ENCODE results near the gene ZIC5. TPM values are rescaled to one million over a fixed set of nuclear protein-coding genes. Genes with fewer than 3 reads are reported as not detected.

ZIC5 gene
- total RNA-seq, 1 donor from 2014 or later: not detected

DNA sequence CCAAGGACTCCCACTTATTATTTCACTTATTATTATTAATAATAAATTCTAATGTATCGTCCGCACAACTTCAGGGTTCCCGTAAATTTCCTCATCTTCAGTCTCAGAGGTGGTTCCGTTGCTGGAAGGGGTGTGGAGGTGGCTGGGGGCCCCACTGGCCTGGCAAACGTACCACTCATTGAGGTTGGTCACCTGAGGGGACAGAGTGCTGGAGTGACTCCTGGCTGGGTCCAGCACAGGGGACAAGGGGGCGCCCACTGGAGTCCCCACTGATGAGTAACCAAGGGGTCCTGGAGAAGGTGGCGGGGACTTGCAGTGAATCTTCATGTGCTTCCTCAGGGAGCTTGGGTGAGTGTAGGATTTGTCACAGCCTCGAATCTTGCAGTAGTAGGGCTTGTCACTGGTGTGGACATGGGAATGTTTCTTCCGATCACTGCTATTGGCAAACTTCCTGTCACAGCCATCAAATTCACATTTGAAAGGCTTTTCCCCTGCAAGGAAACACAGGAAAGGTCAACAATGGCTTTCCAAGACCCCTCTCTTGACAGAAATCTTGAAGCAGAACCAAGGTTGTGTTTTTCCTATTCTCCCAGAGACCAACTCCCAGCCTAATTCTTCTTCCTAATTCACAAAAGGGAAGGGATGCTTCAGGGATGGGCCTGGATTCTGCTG is 6.1 kb downstream of the ZIC5 start:
- Histone ChIP-seq H3K4me3 (ENCODE audit: low read depth, low read length) (no peak overlapping the region), H3K36me3 (ENCODE audit: control insufficient read depth, insufficient read depth, low read length) (no peaks in the 10 kb centered on the region), H3K27me3 (ENCODE audit: control insufficient read depth, insufficient read depth, low read length) (peaks cover 67% of the 10 kb centered on the region)
- DNase-seq (ENCODE audit: low read depth): no peak
- TF ChIP-seq, protein P1, sequence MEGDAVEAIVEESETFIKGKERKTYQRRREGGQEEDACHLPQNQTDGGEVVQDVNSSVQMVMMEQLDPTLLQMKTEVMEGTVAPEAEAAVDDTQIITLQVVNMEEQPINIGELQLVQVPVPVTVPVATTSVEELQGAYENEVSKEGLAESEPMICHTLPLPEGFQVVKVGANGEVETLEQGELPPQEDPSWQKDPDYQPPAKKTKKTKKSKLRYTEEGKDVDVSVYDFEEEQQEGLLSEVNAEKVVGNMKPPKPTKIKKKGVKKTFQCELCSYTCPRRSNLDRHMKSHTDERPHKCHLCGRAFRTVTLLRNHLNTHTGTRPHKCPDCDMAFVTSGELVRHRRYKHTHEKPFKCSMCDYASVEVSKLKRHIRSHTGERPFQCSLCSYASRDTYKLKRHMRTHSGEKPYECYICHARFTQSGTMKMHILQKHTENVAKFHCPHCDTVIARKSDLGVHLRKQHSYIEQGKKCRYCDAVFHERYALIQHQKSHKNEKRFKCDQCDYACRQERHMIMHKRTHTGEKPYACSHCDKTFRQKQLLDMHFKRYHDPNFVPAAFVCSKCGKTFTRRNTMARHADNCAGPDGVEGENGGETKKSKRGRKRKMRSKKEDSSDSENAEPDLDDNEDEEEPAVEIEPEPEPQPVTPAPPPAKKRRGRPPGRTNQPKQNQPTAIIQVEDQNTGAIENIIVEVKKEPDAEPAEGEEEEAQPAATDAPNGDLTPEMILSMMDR (IDR thresholded peaks at IDR 0.05; ENCODE audit: insufficient read depth, low read length, poor library complexity, severe bottlenecking): no peak

DNA sequence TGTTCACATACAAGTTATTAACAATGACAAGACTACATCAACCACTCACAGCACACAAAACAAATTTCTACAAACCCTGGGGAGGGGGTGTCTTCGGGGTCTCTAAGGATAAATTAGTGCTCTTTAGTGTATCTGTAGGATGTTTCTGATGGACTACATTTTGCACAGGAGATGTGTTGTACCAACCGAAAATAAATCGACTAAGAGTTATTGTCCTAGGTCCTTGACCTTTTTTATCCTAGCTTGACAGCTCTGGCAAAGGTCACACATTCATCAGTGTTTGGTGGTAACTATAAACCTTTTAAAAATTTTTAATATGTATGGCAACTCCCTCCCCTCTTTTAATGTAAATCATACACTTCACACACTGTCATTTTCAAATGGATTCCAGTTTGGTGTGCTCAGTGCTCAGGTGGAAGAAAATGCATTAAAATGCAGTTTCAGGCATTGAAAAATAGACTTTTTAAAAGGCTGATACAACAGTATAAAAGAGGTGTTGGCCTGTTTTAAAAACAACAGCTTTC is 7.7 kb downstream of the ZIC5 start:
- TF ChIP-seq, protein P1 (IDR thresholded peaks at IDR 0.05; ENCODE audit: insufficient read depth, low read length, poor library complexity, severe bottlenecking): no peak
- H3K4me3 ChIP-seq (ENCODE audit: low read depth, low read length): no peak overlapping the region
- no peak for DNase-seq (ENCODE audit: low read depth)
- peaks cover 67% of the 10 kb centered on the region for H3K27me3 ChIP-seq (ENCODE audit: control insufficient read depth, insufficient read depth, low read length)
- no peaks in the 10 kb centered on the region for H3K36me3 ChIP-seq (ENCODE audit: control insufficient read depth, insufficient read depth, low read length)

DNA sequence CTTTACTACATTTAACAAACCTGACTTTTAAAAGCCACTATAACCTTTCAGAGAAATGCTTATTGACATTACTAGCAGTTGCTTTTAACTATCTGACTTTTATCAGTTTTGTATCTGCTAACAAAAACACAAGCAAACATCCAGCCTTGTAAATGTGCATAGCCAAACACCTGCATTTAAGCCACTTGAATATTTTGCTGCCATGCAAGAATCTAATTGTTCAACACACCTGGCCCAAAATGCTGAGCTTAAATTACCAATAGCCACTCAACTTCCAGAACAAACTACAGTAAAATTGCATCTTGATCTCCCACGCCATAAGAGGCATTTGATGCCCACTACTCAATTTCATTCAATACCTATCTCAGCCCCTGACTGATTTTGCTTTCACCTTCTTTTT is 9.3 kb downstream of the ZIC5 start:
- peaks cover 68% of the 10 kb centered on the region for H3K27me3 ChIP-seq (ENCODE audit: control insufficient read depth, insufficient read depth, low read length)
- DNase-seq (ENCODE audit: low read depth): no peak

DNA sequence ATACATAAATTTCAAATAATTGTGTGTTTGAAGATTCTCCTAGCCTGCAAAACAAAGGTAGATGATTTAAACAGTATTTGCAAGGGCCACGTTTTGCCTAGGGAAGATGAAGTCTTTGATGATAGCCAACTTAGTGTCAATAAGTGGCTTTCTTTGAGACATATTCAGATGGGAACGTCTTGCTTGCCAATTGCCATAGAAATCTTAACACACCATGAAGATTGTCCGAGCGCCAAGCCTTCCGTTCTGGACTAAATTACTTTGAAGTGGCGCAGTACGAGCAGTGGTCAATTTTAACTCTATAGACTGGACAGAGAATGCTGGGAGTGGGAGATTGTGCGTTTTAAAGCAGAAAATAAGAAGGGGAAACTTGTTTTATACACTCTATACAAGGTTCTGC is 9.9 kb downstream of the ZIC5 start:
- TF ChIP-seq, protein P1 (IDR thresholded peaks at IDR 0.05; ENCODE audit: insufficient read depth, low read length, poor library complexity, severe bottlenecking): no peak
- DNase-seq (ENCODE audit: low read depth): no peak

More for the DNA sequence above, 9.3 kb downstream of the ZIC5 start:
- Histone ChIP-seq H3K4me3 (ENCODE audit: low read depth, low read length) (no peak overlapping the region), H3K36me3 (ENCODE audit: control insufficient read depth, insufficient read depth, low read length) (no peaks in the 10 kb centered on the region)
- TF ChIP-seq, protein P1 (IDR thresholded peaks at IDR 0.05; ENCODE audit: insufficient read depth, low read length, poor library complexity, severe bottlenecking): no peak

DNA sequence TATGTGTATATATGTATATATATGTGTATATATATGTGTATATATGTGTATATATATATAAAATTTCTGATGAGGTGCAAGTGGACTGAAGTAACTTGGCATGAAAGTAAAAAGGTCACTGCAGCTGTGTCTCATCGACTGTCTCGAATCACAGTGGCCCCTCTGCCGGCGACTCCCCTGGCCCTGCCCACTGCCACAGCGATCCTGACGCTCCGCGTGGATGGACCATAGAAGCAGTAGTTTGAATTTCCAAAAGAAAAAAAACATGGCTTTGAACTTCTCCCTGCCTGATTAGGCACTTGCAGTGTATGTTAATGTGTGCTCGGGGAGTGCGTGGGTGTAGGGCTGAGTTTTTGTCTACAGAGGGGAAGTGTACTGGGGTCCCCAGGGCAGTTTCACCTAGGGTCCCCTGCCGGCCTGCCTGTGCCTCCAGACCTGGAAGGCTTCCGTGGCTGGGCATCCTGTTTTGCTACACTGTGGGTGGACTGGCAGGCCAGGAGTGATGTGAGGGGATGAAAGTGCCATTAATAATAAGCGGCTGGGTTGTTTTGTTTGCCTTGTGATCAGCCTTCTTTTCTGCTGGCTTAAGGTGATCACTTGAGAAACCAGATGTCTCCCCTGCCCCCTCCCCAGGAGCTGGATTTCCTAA is 10.8 kb downstream of the ZIC5 start:
- Histone ChIP-seq H3K27me3 (ENCODE audit: control insufficient read depth, insufficient read depth, low read length) (peaks cover 70% of the 10 kb centered on the region), H3K36me3 (ENCODE audit: control insufficient read depth, insufficient read depth, low read length) (no peaks in the 10 kb centered on the region), H3K4me3 (ENCODE audit: low read depth, low read length) (no peak overlapping the region)
- TF ChIP-seq, protein P1 (IDR thresholded peaks at IDR 0.05; ENCODE audit: insufficient read depth, low read length, poor library complexity, severe bottlenecking): no peak
- DNase-seq (ENCODE audit: low read depth): no peak

More for the DNA sequence above, 9.9 kb downstream of the ZIC5 start:
- Histone ChIP-seq H3K4me3 (ENCODE audit: low read depth, low read length) (no peak overlapping the region), H3K27me3 (ENCODE audit: control insufficient read depth, insufficient read depth, low read length) (peaks cover 70% of the 10 kb centered on the region), H3K36me3 (ENCODE audit: control insufficient read depth, insufficient read depth, low read length) (no peaks in the 10 kb centered on the region)
